Fibroblast of lung (primary cell): ENCODE data around the gene JARID2.

Experiments used
- EZH2 ChIP-seq: IDR thresholded peaks from 2 replicates; pipeline ENCODE4 v1.5.1; 2012; ENCODE audit warnings: low read length, control low read depth, mild to moderate bottlenecking; ENCODE audit errors: missing control alignments
- TF ChIP-seq, protein P1 (sequence below), 2 donors: IDR thresholded peaks in 1 of 2; conservative IDR thresholded peaks in 1 of 2; 1 replicate in 1 of 2; 2 replicates in 1 of 2; pipeline ENCODE4 v1.5.1; 2011 to 2012; ENCODE audit warnings: low read length in 2 of 2, control low read depth in 1 of 2, inconsistent platforms in 1 of 2, low read depth in 1 of 2, mild to moderate bottlenecking in 1 of 2

GRCh38 chr6:15317934-15318902 lies 72.3 kb downstream of the JARID2 start:
- TF ChIP-seq, protein P1, sequence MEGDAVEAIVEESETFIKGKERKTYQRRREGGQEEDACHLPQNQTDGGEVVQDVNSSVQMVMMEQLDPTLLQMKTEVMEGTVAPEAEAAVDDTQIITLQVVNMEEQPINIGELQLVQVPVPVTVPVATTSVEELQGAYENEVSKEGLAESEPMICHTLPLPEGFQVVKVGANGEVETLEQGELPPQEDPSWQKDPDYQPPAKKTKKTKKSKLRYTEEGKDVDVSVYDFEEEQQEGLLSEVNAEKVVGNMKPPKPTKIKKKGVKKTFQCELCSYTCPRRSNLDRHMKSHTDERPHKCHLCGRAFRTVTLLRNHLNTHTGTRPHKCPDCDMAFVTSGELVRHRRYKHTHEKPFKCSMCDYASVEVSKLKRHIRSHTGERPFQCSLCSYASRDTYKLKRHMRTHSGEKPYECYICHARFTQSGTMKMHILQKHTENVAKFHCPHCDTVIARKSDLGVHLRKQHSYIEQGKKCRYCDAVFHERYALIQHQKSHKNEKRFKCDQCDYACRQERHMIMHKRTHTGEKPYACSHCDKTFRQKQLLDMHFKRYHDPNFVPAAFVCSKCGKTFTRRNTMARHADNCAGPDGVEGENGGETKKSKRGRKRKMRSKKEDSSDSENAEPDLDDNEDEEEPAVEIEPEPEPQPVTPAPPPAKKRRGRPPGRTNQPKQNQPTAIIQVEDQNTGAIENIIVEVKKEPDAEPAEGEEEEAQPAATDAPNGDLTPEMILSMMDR (conservative IDR thresholded peaks at IDR 0.05 in 1 of 2, IDR thresholded peaks at IDR 0.05 in 1 of 2; ENCODE audit: low read depth in 1 of 2, low read length in 2 of 2) = no peak
- TF ChIP-seq EZH2 = no peak
